ENCODE data around the gene OR8J3. TPM values are rescaled to one million over a fixed set of nuclear protein-coding genes. Genes with fewer than 3 reads are reported as not detected.

OR8J3 gene
- total and polyA plus RNA-seq, 2 of the 8 experiments (the other 6 are each of a cell fraction or from before 2014, with no cell fraction given), result not detected

DNA sequence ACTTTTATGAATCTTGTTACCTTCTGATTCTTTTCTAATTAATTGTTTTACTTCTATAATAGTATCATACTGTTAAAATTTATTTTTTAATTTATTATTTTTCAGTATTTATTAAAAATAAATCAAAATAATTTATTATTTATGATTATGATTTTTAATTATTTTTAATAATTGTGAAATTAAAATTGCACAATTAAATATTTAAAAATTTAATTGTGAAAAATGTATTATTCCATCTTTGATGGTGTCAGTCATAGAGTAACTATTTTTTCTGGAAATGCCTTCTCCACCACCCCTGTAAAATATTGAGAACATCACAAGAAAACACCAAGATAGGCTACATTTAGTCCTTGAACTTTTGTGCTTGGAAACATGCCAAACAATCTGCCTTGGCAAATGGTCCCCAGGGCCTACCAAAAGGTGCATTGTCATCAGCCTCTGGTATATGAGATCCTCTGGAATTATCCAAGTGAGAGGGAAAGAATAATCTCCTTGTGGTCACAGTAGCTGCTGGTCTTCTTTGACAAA lies 36.7 kb downstream of the OR8J3 start, which contains the start of gene OR8H2:
OR8H2 (plus strand) TSS at position 478 of the 528 bp plus-strand sequence. CDS start 1,356 bp downstream, outside the sequence.
- Histone ChIP-seq H3K4ac (replicated peaks; ENCODE audit: insufficient read length, low read depth, low read length) (no peak within 1 kb of the TSS), H4K20me1 (replicated peaks in 1 of 2; ENCODE audit: control insufficient read depth in 1 of 2, insufficient read depth in 2 of 2, low read length in 2 of 2) (no peaks in the 10 kb centered on the region), H3K4me3 (ENCODE audit: extremely low read depth in 1 of 4, insufficient read depth in 2 of 4, low read depth in 3 of 4, low read length in 4 of 4) (no peak within 1 kb of the TSS), H3K56ac (replicated peaks; ENCODE audit: insufficient read length, low read depth, low read length) (no peak within 1 kb of the TSS), H2BK5ac (ENCODE audit: low read depth, low read length) (no peak within 1 kb of the TSS), H3K14ac (ENCODE audit: insufficient read length) (no peak within 1 kb of the TSS), H2BK15ac (ENCODE audit: low read length) (no peak within 1 kb of the TSS), H4K8ac (ENCODE audit: extremely low read depth, insufficient read depth, low read length) (no peak within 1 kb of the TSS), H3K27ac (ENCODE audit: low read depth, low read length) (no peak within 1 kb of the TSS), H2BK20ac (ENCODE audit: low read length) (no peak within 1 kb of the TSS), H3K79me1 (ENCODE audit: low read depth, low read length) (no peaks in the 10 kb centered on the region), H3K18ac (ENCODE audit: extremely low read depth, low read length) (no peak within 1 kb of the TSS), H3K4me2 (ENCODE audit: insufficient read depth in 1 of 2, low read depth in 2 of 2, low read length in 2 of 2) (no peak within 1 kb of the TSS), H3K27me3 (replicated peaks in 1 of 4; ENCODE audit: control insufficient read depth in 3 of 4, extremely low read depth in 1 of 4, insufficient read depth in 3 of 4, low read length in 3 of 4) (no peaks in the 10 kb centered on the region), H4K91ac (replicated peaks; ENCODE audit: insufficient read length, low read length) (no peak within 1 kb of the TSS), H2BK12ac (ENCODE audit: low read depth, low read length) (no peak within 1 kb of the TSS), H3K9me3 (ENCODE audit: insufficient read depth in 2 of 2, low read depth in 1 of 2, low read length in 1 of 2) (no peaks in the 10 kb centered on the region), H3K4me1 (replicated peaks in 1 of 4; ENCODE audit: control insufficient read depth in 3 of 4, insufficient read depth in 4 of 4, low read length in 3 of 4) (no peaks in the 10 kb centered on the region), H2AFZ (ENCODE audit: low read length) (no peak within 1 kb of the TSS), H2AK5ac (ENCODE audit: low read depth, low read length) (no peak within 1 kb of the TSS), H3K23me2 (ENCODE audit: low read depth, low read length) (no peaks in the 10 kb centered on the region), H2BK120ac (replicated peaks; ENCODE audit: low read depth, low read length) (no peak within 1 kb of the TSS), H4K5ac (ENCODE audit: insufficient read length, low read depth, low read length) (no peak within 1 kb of the TSS), H3K9ac (replicated peaks in 1 of 4; ENCODE audit: extremely low read depth in 1 of 4, low read depth in 3 of 4, low read length in 3 of 4) (no peak within 1 kb of the TSS), H3K23ac (ENCODE audit: insufficient read length) (no peak within 1 kb of the TSS), H3K36me3 (ENCODE audit: control insufficient read depth in 2 of 4, insufficient read depth in 4 of 4, low read length in 3 of 4) (no peaks in the 10 kb centered on the region), H3K79me2 (ENCODE audit: control insufficient read depth in 1 of 2, insufficient read depth in 2 of 2, low read length in 2 of 2) (no peaks in the 10 kb centered on the region)
- ChIA-PET CTCF (ENCODE audit: partially characterized antibody) (no interaction called here), POLR2A (ENCODE audit: partially characterized antibody) (no interaction called here)
- TF ChIP-seq NRF1 (IDR thresholded peaks at IDR 0.05; ENCODE audit: low read depth, low read length), result no peak
- no peak for TF ChIP-seq CTBP2 (IDR thresholded peaks at IDR 0.05; ENCODE audit: borderline replicate concordance, insufficient read depth, insufficient read length, low read length)
- no peak for TF ChIP-seq POU5F1 (IDR thresholded peaks at IDR 0.05; ENCODE audit: low read depth, low read length)
- TF ChIP-seq SP4 (IDR thresholded peaks at IDR 0.05; ENCODE audit: low read length), result no peak
- DNase-seq (ENCODE audit: low read depth in 1 of 2, low spot score in 2 of 2) (no peak), FAIRE-seq (no peak)
